GM12891 (cell line): ENCODE measurements around the gene GOLGA8S. TPM values are rescaled to one million over a fixed set of nuclear protein-coding genes. Genes with fewer than 3 reads are reported as not detected.
"Not testable (repeated sequence)": the region's sequence is repeated elsewhere in the genome, so short reads cannot be mapped to it uniquely, and the experiment has no call there.

Experiments
- DNase-seq: peaks from one replicate; pipeline ENCODE4 v3.0.0; 2011; ENCODE audit warnings: low spot score; ENCODE audit not compliant: insufficient read length
- FAIRE-seq: peaks from 2 replicates; lab custom pipeline; 2011; peaks lifted over from hg19 to GRCh38; lab: Jason Lieb, UNC
- PAX5 ChIP-seq: IDR thresholded peaks from 2 replicates; pipeline ENCODE4 v1.6.1; 2011; ENCODE audit warnings: low read length, moderate library complexity, mild to moderate bottlenecking; ENCODE audit not compliant: insufficient read depth, severe bottlenecking
- POLR2A ChIP-seq: IDR thresholded peaks from 2 replicates; pipeline ENCODE4 v1.6.1; 2011; ENCODE audit warnings: low read depth, low read length, control low read depth
- POLR2AphosphoS5 ChIP-seq: IDR thresholded peaks from 2 replicates; pipeline ENCODE4 v1.6.1; 2011; ENCODE audit warnings: low read depth, low read length, control low read depth
- POU2F2 ChIP-seq: IDR thresholded peaks from 2 replicates; pipeline ENCODE4 v1.6.1; 2011; ENCODE audit warnings: low read depth, mild to moderate bottlenecking, control low read depth, low read length, moderate library complexity
- SPI1 ChIP-seq: IDR thresholded peaks from 2 replicates; pipeline ENCODE4 v1.6.1; 2011; ENCODE audit warnings: low read depth, low read length, control low read depth
- TAF1 ChIP-seq: IDR thresholded peaks from 2 replicates; pipeline ENCODE4 v1.6.1; 2011; ENCODE audit warnings: low read depth, low read length, control low read depth
- polyA plus RNA-seq: library from polyadenylated mRNA; unstranded; fragments of >200 nt; gene quantifications from one replicate; pipeline ENCODE4 v1.2.1, GENCODE V29; 2012; ENCODE audit warnings: low read depth, missing spikeins, inconsistent platforms; ENCODE audit not compliant: missing spikeins

Gene GOLGA8S
- polyA plus RNA-seq = 0.04 TPM

DNA sequence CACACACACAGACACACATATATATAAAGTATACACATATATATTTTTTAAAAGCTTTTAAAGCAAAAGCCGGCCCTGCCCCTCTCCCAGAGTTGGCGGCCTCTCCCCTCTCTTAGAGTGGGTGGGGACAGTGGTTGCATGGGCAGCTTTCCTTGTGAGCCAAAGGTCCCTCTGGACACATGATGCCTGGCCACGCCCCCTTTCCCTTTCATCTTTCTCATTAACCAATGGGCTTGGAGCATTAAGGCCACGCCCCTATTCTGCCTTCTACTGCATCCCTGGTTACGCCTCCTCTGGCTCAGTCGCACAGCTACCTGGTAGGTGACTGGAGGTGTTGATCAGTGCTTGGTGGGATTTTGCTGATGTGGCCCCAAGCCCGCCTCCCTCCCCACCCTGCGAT lies at the start of gene GOLGA8S:
TSS of gene GOLGA8S (plus strand) at position 301 of the 400 bp plus-strand sequence. CDS start at position 363, 62 bp downstream.
- not testable (repeated sequence) for FAIRE-seq, DNase-seq

DNA sequence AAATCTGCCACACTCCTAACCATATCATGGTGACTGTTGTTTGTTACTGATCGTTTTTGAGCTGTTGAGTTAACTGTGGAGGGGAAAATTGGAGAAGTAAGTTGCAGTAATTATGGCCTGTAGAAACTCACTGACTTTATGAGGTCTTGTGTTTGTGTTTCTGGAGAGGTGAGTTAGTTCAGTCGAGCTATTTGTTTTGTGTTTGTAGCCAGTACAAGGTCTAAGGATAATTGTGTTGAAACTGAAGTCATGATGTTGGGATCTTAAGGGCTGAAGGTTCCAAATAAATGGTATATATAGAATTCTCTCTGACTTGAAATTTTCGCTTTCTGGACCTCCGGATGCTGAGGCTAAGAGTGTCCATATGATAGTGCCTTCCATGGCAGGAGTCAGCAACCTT lies 49.7 kb upstream of the GOLGA8S start:
- not testable (repeated sequence) for DNase-seq, FAIRE-seq

GRCh38 chr15:23305921-23306320 lies 48.6 kb upstream of the GOLGA8S start:
- FAIRE-seq, DNase-seq: not testable (repeated sequence)

DNA sequence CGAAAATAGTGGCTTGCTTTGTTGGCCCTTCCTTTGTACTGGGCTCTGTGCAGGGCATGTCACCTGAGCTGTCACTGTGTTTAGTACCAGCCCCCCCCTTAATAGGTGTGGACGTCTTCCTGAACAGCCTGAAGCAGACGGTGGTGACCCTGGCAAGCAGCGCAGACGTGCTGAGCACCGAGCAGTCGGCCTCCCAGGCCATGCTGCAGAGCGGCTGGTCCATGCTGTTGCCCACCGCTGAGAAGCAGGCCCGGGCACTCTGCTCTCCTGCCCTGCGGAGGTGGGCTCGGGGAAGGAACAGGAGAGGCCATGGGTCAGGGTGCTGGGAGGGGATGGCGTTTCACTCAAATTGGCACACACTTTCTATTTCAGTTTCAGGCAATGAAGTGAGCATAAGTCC lies 43.3 kb upstream of the GOLGA8S start:
- FAIRE-seq, DNase-seq: not testable (repeated sequence)

GRCh38 chr15:23334096-23334495 lies 20.5 kb upstream of the GOLGA8S start, which contains the start of gene GOLGA6L26:
Gene GOLGA6L26, minus strand, starts transcription at chr15:23334196. Its CDS starts 61 bp downstream, at chr15:23334135.
- DNase-seq, FAIRE-seq: not testable (repeated sequence)

GRCh38 chr15:23362622-23363021 lies 8.1 kb downstream of the GOLGA8S start:
- DNase-seq, FAIRE-seq: not testable (repeated sequence)

DNA sequence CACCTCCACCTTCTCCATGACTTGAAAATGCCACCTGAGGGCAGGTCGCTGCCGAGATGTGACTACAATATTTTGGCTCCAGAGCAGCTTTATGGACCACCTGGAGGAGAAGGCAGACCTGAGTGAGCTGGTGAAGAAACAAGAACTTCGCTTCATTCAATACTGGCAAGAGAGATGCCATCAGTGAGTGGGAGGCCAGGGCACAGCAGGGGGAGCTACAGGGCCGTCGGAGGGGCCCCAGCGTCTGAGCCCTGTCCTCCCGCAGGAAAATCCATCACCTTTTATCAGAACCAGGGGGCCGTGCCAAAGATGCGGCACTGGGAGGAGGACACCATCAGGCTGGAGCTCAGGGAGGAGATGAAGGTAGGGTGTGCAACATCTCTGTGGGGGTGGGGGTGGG lies 9.7 kb downstream of the GOLGA8S start:
- DNase-seq, FAIRE-seq: not testable (repeated sequence)

- TF ChIP-seq SPI1 (no peak), POLR2A (no peak), TAF1 (no peak), PAX5 (no peak), POLR2AphosphoS5 (no peak), POU2F2 (no peak)
- FAIRE-seq = no peak
- no peak for DNase-seq
Measured at GRCh38 chr15:23370578-23370977, 16.0 kb downstream of the GOLGA8S start.

- not testable (repeated sequence) for DNase-seq, FAIRE-seq
Measured at GRCh38 chr15:23371134-23371533, 16.6 kb downstream of the GOLGA8S start.

DNA sequence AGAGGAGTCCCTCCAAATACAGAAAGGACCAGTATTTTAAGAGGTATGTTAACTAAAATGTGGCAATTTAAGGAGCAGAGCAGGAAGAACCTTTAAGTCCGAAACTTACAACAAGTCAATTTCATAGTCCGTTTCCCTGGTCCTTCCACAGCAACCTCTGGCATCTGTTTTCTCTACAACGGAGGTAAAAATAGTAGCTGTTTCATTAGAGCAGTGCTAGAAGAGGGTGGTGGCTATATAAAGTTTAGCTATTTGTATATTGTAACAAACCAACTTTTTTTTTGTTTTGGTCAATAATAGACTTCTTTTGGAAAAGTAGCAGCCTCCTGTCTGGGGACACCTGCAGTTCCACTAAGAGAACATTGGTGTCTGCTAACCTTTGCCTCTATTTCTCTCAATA lies 17.3 kb downstream of the GOLGA8S start:
- not testable (repeated sequence) for DNase-seq, FAIRE-seq

DNA sequence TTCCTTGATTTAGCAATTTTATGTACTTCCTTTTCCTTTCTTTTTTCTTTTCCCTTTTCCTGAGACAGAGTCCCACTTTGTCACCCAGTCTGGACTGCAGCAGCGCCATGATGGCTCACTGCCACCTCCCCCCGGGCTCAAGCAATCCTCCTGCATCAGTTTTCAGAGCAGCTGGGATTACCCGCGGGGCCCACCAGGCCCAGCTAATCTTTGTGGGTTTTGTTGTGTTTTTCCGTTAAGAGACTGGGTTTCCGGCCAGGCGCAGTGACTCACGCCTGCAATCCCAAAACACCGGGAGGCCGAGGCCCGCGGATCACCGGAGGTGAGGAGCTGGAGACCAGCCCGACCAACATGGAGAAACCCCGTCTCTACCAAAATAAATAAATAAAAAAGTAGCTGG lies 17.7 kb downstream of the GOLGA8S start:
- no peak for TF ChIP-seq PAX5
- no peak for TF ChIP-seq POLR2A
- no peak for TF ChIP-seq SPI1
- TF ChIP-seq POU2F2 = no peak
- no peak for TF ChIP-seq TAF1
- no peak for TF ChIP-seq POLR2AphosphoS5
- DNase-seq = no peak
- no peak for FAIRE-seq

GRCh38 chr15:23372891-23373600 lies 18.5 kb downstream of the GOLGA8S start:
- not testable (repeated sequence) for DNase-seq, FAIRE-seq

GRCh38 chr15:23374226-23374625 lies 19.7 kb downstream of the GOLGA8S start:
- DNase-seq, FAIRE-seq: not testable (repeated sequence)

- DNase-seq, FAIRE-seq: not testable (repeated sequence)
Measured at GRCh38 chr15:23378946-23379345, 24.4 kb downstream of the GOLGA8S start.

DNA sequence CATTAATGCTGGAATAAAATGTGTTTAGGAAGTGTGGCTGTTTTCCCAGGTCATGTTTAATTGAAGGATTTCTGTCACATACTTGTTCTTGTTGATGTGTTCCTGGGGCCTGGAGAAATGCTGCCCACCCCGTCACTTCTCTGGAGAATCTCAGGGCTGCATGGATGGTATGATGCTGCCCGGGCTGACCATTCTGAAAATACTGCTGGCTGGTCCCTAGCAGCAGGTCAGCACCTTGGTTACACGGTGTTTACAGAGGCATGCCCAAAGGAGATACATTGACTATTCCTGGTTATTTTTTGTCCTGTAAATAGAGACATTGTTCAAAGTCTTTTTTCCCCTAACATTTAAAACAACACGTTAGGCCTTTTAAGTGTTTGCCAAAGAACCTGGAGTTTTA lies 26.2 kb downstream of the GOLGA8S start:
- not testable (repeated sequence) for DNase-seq, FAIRE-seq

DNA sequence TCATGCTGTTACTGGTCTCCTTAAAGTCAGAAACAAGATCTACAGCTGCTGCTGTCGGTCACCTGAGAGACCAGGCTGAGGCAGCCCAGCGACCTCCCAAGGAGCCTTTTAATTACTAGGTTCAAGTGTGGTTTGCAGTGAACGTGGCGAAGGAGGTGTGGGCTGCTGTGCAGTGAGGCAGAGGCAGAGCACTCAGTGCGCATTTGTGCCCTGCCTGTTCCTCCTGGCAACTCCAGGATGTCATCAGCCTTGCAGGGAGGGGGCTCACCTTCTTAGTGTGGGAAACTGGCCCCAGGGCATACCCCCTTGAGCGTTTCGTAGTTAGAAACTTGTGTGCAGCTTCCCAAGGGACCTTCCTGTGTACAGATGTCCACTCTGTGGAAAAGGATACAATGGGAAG lies 26.6 kb downstream of the GOLGA8S start:
- DNase-seq, FAIRE-seq: not testable (repeated sequence)
